BE2C (cell line): ENCODE results near the gene TENT4A.

ENCODE experiments used
- DNase-seq: peaks from one replicate; pipeline ENCODE4 v3.0.0-alpha.2; 2020
- H3K27me3 ChIP-seq: fragments of 250-450 bp; sonication (Bioruptor Pico); 2 replicates; pipeline ENCODE4 v1.5.1; 2020; ENCODE audit warnings: mild to moderate bottlenecking
- H3K36me3 ChIP-seq: fragments of 250-450 bp; sonication (Bioruptor Pico); 2 replicates; pipeline ENCODE4 v1.5.1; 2020; ENCODE audit warnings: mild to moderate bottlenecking
- H3K4me1 ChIP-seq: fragments of 250-450 bp; sonication (Bioruptor Pico); 2 replicates; pipeline ENCODE4 v1.5.1; 2020
- H3K4me3 ChIP-seq: 2 replicates; pipeline ENCODE4 v1.5.1; 2011; ENCODE audit warnings: low read depth, low read length
- H3K9me3 ChIP-seq: fragments of 250-450 bp; sonication (Bioruptor Pico); 2 replicates; pipeline ENCODE4 v1.5.1; 2020
- TF ChIP-seq, protein P1 (sequence below): IDR thresholded peaks from 2 replicates; pipeline ENCODE4 v1.5.1; 2012; ENCODE audit warnings: mild to moderate bottlenecking, low read depth, low read length

Gene TENT4A

DNA sequence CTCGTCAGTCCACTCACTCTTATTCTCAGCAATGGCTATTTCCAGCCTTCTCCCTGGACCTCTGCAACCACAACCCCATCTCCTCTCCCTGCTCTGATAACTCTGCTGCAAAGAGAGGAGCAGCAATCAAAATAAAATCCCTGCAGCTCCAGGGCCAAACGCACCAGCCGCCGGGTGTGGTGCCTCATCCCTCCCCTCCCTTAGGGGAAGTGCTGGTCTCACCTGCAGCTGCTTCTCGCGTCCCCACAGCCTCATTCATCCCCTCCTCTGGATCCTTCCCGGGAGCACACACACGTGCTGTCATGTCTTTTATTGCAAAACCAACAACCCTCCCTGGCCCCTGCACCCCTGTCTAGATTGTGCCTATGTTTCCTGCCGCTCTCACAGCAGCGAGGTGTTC lies 77.8 kb downstream of the TENT4A start:
- no peak for DNase-seq
- TF ChIP-seq, protein P1, sequence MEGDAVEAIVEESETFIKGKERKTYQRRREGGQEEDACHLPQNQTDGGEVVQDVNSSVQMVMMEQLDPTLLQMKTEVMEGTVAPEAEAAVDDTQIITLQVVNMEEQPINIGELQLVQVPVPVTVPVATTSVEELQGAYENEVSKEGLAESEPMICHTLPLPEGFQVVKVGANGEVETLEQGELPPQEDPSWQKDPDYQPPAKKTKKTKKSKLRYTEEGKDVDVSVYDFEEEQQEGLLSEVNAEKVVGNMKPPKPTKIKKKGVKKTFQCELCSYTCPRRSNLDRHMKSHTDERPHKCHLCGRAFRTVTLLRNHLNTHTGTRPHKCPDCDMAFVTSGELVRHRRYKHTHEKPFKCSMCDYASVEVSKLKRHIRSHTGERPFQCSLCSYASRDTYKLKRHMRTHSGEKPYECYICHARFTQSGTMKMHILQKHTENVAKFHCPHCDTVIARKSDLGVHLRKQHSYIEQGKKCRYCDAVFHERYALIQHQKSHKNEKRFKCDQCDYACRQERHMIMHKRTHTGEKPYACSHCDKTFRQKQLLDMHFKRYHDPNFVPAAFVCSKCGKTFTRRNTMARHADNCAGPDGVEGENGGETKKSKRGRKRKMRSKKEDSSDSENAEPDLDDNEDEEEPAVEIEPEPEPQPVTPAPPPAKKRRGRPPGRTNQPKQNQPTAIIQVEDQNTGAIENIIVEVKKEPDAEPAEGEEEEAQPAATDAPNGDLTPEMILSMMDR: no peak

DNA sequence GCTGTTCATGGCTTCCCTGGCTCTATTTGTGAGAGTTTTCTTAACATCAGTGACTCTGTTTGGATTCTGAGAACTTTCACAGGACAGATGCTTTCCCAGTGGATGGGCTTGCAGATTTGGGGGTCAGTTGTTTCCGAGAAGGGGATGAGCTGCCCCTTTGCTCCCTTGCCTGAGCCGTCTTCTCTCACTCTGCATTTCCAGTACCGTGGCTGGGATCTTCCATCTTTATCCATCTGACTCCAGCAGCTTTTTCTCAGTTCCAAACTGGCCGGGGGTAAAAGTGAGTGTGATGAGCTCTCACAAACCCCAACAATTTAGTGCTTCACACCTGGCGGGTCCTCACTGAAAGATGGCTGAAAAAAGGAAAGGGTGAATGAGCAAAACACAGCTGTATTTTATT lies 79.1 kb downstream of the TENT4A start:
- Histone ChIP-seq H3K4me1 (peaks cover 3% of the 10 kb centered on the region; the same call in 1 of the 2 replicates), H3K36me3 (no peaks in the 10 kb centered on the region), H3K4me3 (no peak overlapping the region), H3K27me3 (no peaks in the 10 kb centered on the region), H3K9me3 (no peaks in the 10 kb centered on the region)
- no peak for DNase-seq
- TF ChIP-seq, protein P1: no peak

More for the DNA sequence above, 77.8 kb downstream of the TENT4A start:
- H3K36me3 ChIP-seq: no peaks in the 10 kb centered on the region
- H3K4me3 ChIP-seq: no peak overlapping the region
- no peaks in the 10 kb centered on the region for H3K9me3 ChIP-seq
- H3K4me1 ChIP-seq: peaks cover 3% of the 10 kb centered on the region; the same call in 1 of the 2 replicates
- no peaks in the 10 kb centered on the region for H3K27me3 ChIP-seq

DNA sequence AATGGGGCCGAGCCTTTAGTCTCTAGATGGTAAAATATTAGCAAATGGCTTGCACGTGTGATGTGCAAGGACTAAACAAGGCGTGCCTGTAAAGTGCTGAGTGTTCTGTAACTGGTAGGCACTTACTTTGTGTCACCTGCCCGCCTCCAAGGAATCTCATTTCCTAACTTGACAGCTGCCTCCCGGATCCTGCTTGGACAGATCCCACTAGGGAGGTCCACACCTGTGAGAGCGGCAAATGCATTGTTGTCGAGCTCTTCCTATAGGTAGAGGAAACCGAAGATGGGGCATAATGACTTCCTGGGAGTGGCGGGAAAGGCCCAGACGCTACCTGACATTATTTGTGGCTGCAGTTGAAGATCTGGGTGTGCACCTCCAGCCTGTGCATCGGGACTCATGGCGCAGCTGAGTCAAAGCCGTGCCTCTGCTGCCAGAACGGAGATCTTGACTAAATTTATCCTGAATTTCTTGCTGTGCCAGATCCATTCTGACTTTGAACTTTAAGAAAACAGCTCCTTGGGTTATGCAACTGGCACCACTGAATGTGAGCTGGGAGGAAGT lies 79.8 kb downstream of the TENT4A start:
- TF ChIP-seq, protein P1: no peak
- H3K27me3 ChIP-seq: no peaks in the 10 kb centered on the region
- H3K9me3 ChIP-seq: no peaks in the 10 kb centered on the region
- no peaks in the 10 kb centered on the region for H3K36me3 ChIP-seq
- DNase-seq: no peak
- H3K4me1 ChIP-seq: peaks cover 3% of the 10 kb centered on the region; the same call in 1 of the 2 replicates
- H3K4me3 ChIP-seq: no peak overlapping the region

DNA sequence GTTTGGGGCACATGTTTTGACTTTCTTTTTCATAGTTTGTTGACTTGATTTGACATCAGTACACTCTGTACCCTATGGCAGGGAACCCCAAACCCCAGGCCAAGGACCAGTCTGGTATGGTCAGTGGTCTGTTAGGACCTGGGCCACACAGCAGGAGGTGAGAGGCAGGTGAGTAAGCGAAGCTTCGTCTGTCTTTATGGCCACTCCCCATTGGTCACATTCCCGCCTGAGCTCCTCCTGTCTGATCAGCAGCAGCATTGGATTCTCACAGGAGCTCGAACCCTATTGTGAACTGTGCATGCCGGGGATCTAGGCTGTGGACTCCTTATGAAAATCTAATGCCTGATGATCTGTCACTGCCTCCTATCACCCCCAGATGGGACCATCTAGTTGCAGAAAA lies 88.0 kb downstream of the TENT4A start:
- Histone ChIP-seq H3K4me3 (no peak overlapping the region), H3K4me1 (peaks cover 5% of the 10 kb centered on the region), H3K27me3 (no peaks in the 10 kb centered on the region), H3K9me3 (no peaks in the 10 kb centered on the region), H3K36me3 (no peaks in the 10 kb centered on the region)
- DNase-seq: no peak
- TF ChIP-seq, protein P1: no peak

DNA sequence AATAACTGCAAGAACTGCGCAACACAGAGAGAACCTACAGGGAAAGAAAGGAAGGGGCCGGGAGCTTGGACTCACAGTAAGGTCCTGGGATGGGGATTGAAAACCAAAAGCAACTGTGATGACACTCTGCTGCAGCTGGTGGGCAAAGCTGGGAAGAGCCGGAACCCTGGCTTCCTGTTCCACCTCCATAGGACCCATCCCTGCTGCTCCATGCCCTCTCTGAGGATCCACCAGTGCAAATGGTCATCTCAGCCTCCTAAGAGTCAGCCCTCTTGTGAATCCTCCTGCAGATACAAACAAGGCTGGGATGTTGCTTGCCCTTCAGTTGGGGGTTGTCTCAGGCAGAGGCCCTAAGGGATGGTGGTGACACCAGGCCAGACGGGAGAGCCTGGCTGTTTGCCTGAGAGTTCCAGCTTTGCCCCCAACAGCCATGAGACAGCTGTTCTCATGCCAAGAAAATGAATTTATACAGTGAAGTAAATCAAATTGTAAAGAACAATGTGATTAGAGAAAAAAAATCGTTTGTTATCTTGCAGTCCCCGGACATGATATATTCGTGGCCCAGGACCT lies 90.8 kb downstream of the TENT4A start:
- TF ChIP-seq, protein P1: no peak
- Histone ChIP-seq H3K36me3 (no peaks in the 10 kb centered on the region), H3K27me3 (no peaks in the 10 kb centered on the region), H3K9me3 (no peaks in the 10 kb centered on the region), H3K4me3 (no peak overlapping the region), H3K4me1 (peaks cover 5% of the 10 kb centered on the region)
- DNase-seq: peak; percentile 73

DNA sequence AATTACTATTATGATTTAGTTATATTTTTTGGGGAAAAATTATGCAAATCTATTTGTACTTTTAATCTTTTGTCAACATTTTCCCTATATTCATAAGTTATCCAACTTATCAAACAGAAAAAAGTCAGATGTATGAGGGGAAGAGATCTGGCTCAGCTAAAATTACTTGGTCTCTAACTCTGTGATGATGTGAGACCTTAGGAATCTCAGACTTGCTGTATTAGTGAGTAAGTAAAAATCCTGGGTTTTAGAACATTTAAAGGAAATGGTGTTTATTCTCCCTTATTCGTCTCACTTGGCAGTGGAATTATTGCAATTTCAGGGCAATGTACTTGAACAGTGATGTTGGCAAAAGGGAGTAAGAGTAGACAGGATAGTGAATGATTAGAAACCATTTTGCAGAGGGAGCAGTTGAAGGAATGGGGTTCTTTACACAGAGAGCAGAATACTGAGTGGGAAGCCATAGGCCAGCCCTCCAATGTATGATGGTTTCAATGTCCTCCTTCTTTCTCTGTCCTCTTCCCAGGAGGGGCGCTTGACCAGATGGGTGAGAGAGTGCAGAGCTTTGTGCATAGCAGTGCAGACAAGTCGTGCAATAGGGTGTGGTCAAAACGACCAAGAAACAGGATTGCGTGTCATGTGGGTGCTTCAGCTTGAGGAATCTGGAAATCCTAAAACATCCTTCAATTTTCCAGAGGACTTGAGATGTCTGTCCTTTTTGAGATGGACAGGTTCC lies 91.7 kb downstream of the TENT4A start:
- Histone ChIP-seq H3K36me3 (no peaks in the 10 kb centered on the region), H3K27me3 (no peaks in the 10 kb centered on the region), H3K4me3 (no peak overlapping the region), H3K4me1 (peaks cover 5% of the 10 kb centered on the region), H3K9me3 (no peaks in the 10 kb centered on the region)
- TF ChIP-seq, protein P1: no peak
- no peak for DNase-seq
